HepG2 (cell line): ENCODE measurements around the gene LCK. TPM values are rescaled to one million over a fixed set of nuclear protein-coding genes. Genes with fewer than 3 reads are reported as not detected.
A peak's percentile ranks its signal among the peaks of the same experiment; 100 is the strongest.

Experiments used
- ATAC-seq: fragments of 200-7000 bp; cut with Tn5 transposase; 3 replicates; pipeline ENCODE4 v1.9.1; 2020; ENCODE audit warnings: mild to moderate bottlenecking, moderate library complexity
- BruUV-seq: library from RNA; stranded (reverse); fragments of 400-500 nt; replicated peaks from 2 replicates; lab custom pipeline; 2021; lab: Mats Ljungman, UMichigan
- CTCF ChIA-PET: fragments of 300-600 bp; formaldehyde crosslinking; extraction: SDS; loops from one replicate; lab custom pipeline; 2021; ENCODE audit warnings: low total read pairs, inconsistent platforms, low intra/inter-chr PET ratio; lab: Yijun Ruan, JAX
- POLR2A ChIA-PET: fragments of 350-600 bp; sonication (Branson Sonifier 250); formaldehyde crosslinking; loops from one replicate; lab custom pipeline; 2020; ENCODE audit warnings: antibody characterized with exemption, inconsistent platforms; lab: Yijun Ruan, JAX
- DNase-seq: peaks from one replicate; pipeline ENCODE4 v3.0.0-alpha.2; 2015; ENCODE audit warnings: low spot score
- FAIRE-seq: peaks from 3 replicates; lab custom pipeline; 2011; peaks lifted over from hg19 to GRCh38; lab: Jason Lieb, UNC
- H2AFZ ChIP-seq: one replicate; pipeline ENCODE4 v1.6.1; 2011; ENCODE audit warnings: low read length, inconsistent platforms
- H3K27ac ChIP-seq: fragments of 300-600 bp; 3 replicates; pipeline ENCODE4 v1.8.0; 2011; ENCODE audit warnings: mixed run types, mild to moderate bottlenecking, mixed read lengths, low read length, inconsistent platforms; ENCODE audit not compliant: insufficient read depth; ENCODE audit errors: extremely low read length
- H3K27me3 ChIP-seq, 2 experiments: fragments of 200-600 bp in 1 of 2; 2 replicates in 1 of 2; 3 replicates in 1 of 2; pipeline versions ENCODE4 v1.6.0 to v1.8.0; 2011; ENCODE audit warnings: low read length in 2 of 2, mild to moderate bottlenecking in 2 of 2, moderate library complexity in 2 of 2, inconsistent platforms in 1 of 2; ENCODE audit not compliant: insufficient read depth in 2 of 2, control insufficient read depth in 1 of 2
- H3K36me3 ChIP-seq, 2 experiments: fragments of 200-600 bp in 1 of 2; replicated peaks in 1 of 2; 2 replicates in 1 of 2; 3 replicates in 1 of 2; pipeline versions ENCODE4 v1.5.1 to v1.8.0; 2011; ENCODE audit warnings: low read length in 2 of 2, inconsistent platforms in 1 of 2; ENCODE audit not compliant: insufficient read depth in 2 of 2, control insufficient read depth in 1 of 2
- H3K4me1 ChIP-seq: 2 replicates; pipeline ENCODE4 v1.5.1; 2012; ENCODE audit warnings: low read length, inconsistent platforms; ENCODE audit not compliant: insufficient read depth
- H3K4me2 ChIP-seq: 2 replicates; pipeline ENCODE4 v1.6.0; 2011; ENCODE audit warnings: low read depth, low read length, inconsistent platforms
- H3K4me3 ChIP-seq, 3 experiments: fragments of 200-600 bp in 1 of 3; sonication (generic), shearing (Covaris generic) in 1 of 3; replicated peaks in 1 of 3; 2 replicates each; pipeline ENCODE4 v1.5.1; 2011 to 2016; ENCODE audit warnings: low read length in 3 of 3, inconsistent platforms in 2 of 3, low read depth in 2 of 3, mild to moderate bottlenecking in 2 of 3, control low read depth in 1 of 3, mixed read lengths in 1 of 3; ENCODE audit not compliant: insufficient read depth in 1 of 3
- H3K79me2 ChIP-seq: one replicate; pipeline ENCODE4 v1.6.1; 2011; ENCODE audit warnings: low read length, inconsistent platforms; ENCODE audit not compliant: insufficient read depth
- H3K9ac ChIP-seq: 2 replicates; pipeline ENCODE4 v1.6.0; 2011; ENCODE audit warnings: mild to moderate bottlenecking, low read depth, low read length, inconsistent platforms; ENCODE audit not compliant: insufficient read depth
- H3K9me3 ChIP-seq: 2 replicates; pipeline ENCODE4 v1.5.1; 2012; ENCODE audit warnings: mild to moderate bottlenecking, low read length
- H4K20me1 ChIP-seq: 2 replicates; pipeline ENCODE4 v1.6.0; 2011; ENCODE audit warnings: inconsistent platforms, mild to moderate bottlenecking, low read length, moderate library complexity; ENCODE audit not compliant: insufficient read depth
- DMAP1 ChIP-seq: IDR thresholded peaks from 2 replicates; pipeline ENCODE4 v1.6.1; 2016
- FLYWCH1 ChIP-seq: sonication (generic); formaldehyde crosslinking; IDR thresholded peaks from 2 replicates; pipeline ENCODE4 v1.8.1; 2023; ENCODE audit warnings: mild to moderate bottlenecking, missing genetic modification reagents
- GATA4 ChIP-seq: sonication (generic); IDR thresholded peaks from 2 replicates; pipeline ENCODE4 v1.6.1; 2016; ENCODE audit warnings: antibody characterized with exemption, low read depth, borderline replicate concordance
- HNRNPL ChIP-seq: fragments of 200-400 bp; formaldehyde crosslinking; IDR thresholded peaks from 2 replicates; pipeline ENCODE4 v1.6.1; 2017; ENCODE audit warnings: mild to moderate bottlenecking, low read depth, low read length
- MTA1 ChIP-seq: sonication (generic); formaldehyde crosslinking; IDR thresholded peaks from 2 replicates; pipeline ENCODE4 v1.4.0; 2020; ENCODE audit warnings: missing genetic modification reagents, mild to moderate bottlenecking, borderline replicate concordance
- MYC ChIP-seq: sonication (generic); formaldehyde crosslinking; IDR thresholded peaks from 2 replicates; pipeline ENCODE4 v1.9.0; 2021; ENCODE audit warnings: missing genetic modification reagents, borderline replicate concordance
- NPAS2 ChIP-seq: sonication (generic); formaldehyde crosslinking; IDR thresholded peaks from 2 replicates; pipeline ENCODE4 v1.8.0; 2022; ENCODE audit warnings: mild to moderate bottlenecking, missing genetic modification reagents, borderline replicate concordance
- TCF12 ChIP-seq, 2 experiments: fragments of 450-650 bp in 1 of 2; sonication (generic) in 1 of 2; formaldehyde crosslinking in 1 of 2; IDR thresholded peaks; 2 replicates each; pipeline versions ENCODE4 v1.6.1 to v1.8.0; 2017 to 2022; ENCODE audit warnings: antibody characterized with exemption in 1 of 2, mild to moderate bottlenecking in 1 of 2, missing genetic modification reagents in 1 of 2, moderate library complexity in 1 of 2
- WGBS: methylation state at CpG from one replicate; pipeline ENCODE4 v1.1.6; 2017; ENCODE audit warnings: low lambda C conversion rate; 5-methylcytosine and 5-hydroxymethylcytosine counted together
- in situ Hi-C: cut with HindIII; loops from 2 replicates; pipeline ENCODE4 v1.10.0; 2017; ENCODE audit warnings: low pct_unique_long_range_greater_than_20kb; ENCODE audit not compliant: extremely low pct_ligation_motif_present
- intact Hi-C: fragments of 100-400 bp; cut with micrococcal nuclease; formaldehyde crosslinking; loops from one replicate; pipeline ENCODE4 v1.10.0; 2022; ENCODE audit not compliant: unreplicated experiment
- polyA plus RNA-seq, 8 experiments: library from polyadenylated mRNA; depleted of rRNA in 3 of 8; stranded (reverse) in 7 of 8; unstranded in 1 of 8; fragments of >200 nt; fragmentation: Illumina TruSeq in 4 of 8; extraction: Trizol in 4 of 8; gene quantifications; 2 replicates each; pipeline versions ENCODE4 v1.2.1 to v1.2.3, GENCODE V29; 2011 to 2016; ENCODE audit warnings: low read depth in 4 of 8, missing spikeins in 1 of 8, mixed read lengths in 1 of 8; ENCODE audit not compliant: insufficient read depth in 1 of 8
- total RNA-seq, 5 experiments: library from RNA; depleted of rRNA; stranded (reverse); fragments of >200 nt; fragmentation: Illumina TruSeq; extraction: Trizol; gene quantifications; 2 replicates each; pipeline ENCODE4 v1.2.3, GENCODE V29; 2016; ENCODE audit warnings: low read depth in 1 of 5
- TF ChIP-seq, protein P1 (sequence below): sonication (generic); formaldehyde crosslinking; IDR thresholded peaks from 2 replicates; pipeline ENCODE4 v1.4.0; 2020; ENCODE audit warnings: mild to moderate bottlenecking, missing genetic modification reagents
- TF ChIP-seq, protein P2 (sequence below): sonication (generic); formaldehyde crosslinking; conservative IDR thresholded peaks from 2 replicates; pipeline ENCODE4 v1.4.0; 2020; ENCODE audit warnings: missing genetic modification reagents

Gene LCK
- total and polyA plus RNA-seq, 2 of the 13 experiments (the other 11 are each of a cell fraction or from before 2014, with no cell fraction given) = 0.93 to 1.8 TPM

DNA sequence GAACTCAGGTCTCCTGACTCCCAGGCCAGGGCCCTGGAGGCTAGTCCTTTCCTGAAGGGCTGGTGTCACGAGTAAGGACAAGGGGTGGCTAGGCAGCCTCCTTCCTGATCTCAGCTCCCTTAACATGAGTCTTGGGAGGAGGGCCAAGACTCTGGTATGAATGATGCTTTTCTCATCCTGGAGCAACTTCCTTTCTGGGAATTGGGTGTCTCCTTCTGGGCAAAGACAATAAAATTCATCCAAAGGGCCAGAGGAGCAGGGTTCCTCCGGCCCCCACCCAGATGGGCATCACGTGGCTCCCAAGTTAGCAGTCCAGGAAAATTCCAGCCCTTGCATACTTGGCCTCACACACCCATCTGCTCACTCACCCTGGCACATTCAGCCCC lies 4.2 kb upstream of the LCK start, which contains the start of gene FAM167B (continued):
- TF ChIP-seq, protein P1, sequence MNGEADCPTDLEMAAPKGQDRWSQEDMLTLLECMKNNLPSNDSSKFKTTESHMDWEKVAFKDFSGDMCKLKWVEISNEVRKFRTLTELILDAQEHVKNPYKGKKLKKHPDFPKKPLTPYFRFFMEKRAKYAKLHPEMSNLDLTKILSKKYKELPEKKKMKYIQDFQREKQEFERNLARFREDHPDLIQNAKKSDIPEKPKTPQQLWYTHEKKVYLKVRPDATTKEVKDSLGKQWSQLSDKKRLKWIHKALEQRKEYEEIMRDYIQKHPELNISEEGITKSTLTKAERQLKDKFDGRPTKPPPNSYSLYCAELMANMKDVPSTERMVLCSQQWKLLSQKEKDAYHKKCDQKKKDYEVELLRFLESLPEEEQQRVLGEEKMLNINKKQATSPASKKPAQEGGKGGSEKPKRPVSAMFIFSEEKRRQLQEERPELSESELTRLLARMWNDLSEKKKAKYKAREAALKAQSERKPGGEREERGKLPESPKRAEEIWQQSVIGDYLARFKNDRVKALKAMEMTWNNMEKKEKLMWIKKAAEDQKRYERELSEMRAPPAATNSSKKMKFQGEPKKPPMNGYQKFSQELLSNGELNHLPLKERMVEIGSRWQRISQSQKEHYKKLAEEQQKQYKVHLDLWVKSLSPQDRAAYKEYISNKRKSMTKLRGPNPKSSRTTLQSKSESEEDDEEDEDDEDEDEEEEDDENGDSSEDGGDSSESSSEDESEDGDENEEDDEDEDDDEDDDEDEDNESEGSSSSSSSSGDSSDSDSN (CRISPR knock-in tag) = no peak
- no peak for TF ChIP-seq TCF12 (IDR thresholded peaks at IDR 0.05)
- TF ChIP-seq TCF12 (CRISPR knock-in tag; IDR thresholded peaks at IDR 0.05) = no peak
- TF ChIP-seq FLYWCH1 (CRISPR knock-in tag) = no peak
- no peak for TF ChIP-seq MTA1 (CRISPR knock-in tag)
- TF ChIP-seq, protein P2, sequence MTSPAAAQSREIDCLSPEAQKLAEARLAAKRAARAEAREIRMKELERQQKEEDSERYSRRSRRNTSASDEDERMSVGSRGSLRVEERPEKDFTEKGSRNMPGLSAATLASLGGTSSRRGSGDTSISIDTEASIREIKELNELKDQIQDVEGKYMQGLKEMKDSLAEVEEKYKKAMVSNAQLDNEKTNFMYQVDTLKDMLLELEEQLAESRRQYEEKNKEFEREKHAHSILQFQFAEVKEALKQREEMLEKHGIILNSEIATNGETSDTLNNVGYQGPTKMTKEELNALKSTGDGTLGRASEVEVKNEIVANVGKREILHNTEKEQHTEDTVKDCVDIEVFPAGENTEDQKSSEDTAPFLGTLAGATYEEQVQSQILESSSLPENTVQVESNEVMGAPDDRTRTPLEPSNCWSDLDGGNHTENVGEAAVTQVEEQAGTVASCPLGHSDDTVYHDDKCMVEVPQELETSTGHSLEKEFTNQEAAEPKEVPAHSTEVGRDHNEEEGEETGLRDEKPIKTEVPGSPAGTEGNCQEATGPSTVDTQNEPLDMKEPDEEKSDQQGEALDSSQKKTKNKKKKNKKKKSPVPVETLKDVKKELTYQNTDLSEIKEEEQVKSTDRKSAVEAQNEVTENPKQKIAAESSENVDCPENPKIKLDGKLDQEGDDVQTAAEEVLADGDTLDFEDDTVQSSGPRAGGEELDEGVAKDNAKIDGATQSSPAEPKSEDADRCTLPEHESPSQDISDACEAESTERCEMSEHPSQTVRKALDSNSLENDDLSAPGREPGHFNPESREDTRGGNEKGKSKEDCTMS = no peak
- TF ChIP-seq GATA4 = no peak

GRCh38 chr1:32247452-32247851 lies 3.6 kb upstream of the LCK start:
- Histone ChIP-seq H3K27ac (no peak overlapping the region), H3K9me3 (no peaks in the 10 kb centered on the region), H3K4me1 (peaks cover 83% of the 10 kb centered on the region), H3K79me2 (no peaks in the 10 kb centered on the region), H3K27me3 (no peaks in the 10 kb centered on the region), H3K36me3 (no peaks in the 10 kb centered on the region)
- FAIRE-seq (no peak), DNase-seq (no peak), ATAC-seq (peak; percentile 8; the same call in 2 of the 3 replicates)
- POLR2A ChIA-PET = interaction anchor here (1.3 to 7.1 kb wide), 6 partner anchors 11 to 89 kb away, joined by 4 to 48 read pairs (median 15); partner anchors contain the start of genes HDAC1 and MARCKSL1
- in situ Hi-C loops = no loop called here
- 14% methylated on average over 4 of the region's 12 CpGs for WGBS
- BruUV-seq = no TSS peak
- CTCF ChIA-PET = interaction anchor here (1.3 kb wide), 1 partner anchor 32 kb away, joined by 8 read pairs; no protein-coding TSS in a partner anchor
- TF ChIP-seq NPAS2 (CRISPR knock-in tag) (no peak), MYC (0 out of 2 replicates have a peak, but pooled peaks have one; percentile 4), HNRNPL (0 out of 2 replicates have a peak, but pooled peaks have one; percentile 21), DMAP1 (0 out of 2 replicates have a peak, but pooled peaks have one; percentile 4)
- TF ChIP-seq, all 625 proteins: peak for 3
- Histone ChIP-seq H2AFZ (peak overlapping the region; percentile 30), H3K9ac (peak overlapping the region; percentile 30; the same call in 1 of the 2 replicates), H3K4me2 (peak overlapping the region; percentile 72), H3K4me3 (peak overlapping the region in 2 of 3 experiments; percentile 22 to 58; a peak in 3 of 6 replicates), H4K20me1 (no peaks in the 10 kb centered on the region)
- intact Hi-C loops = no loop called here
